ENCODE data around the gene ARHGEF19.
"Not testable (repeated sequence)": the region's sequence is repeated elsewhere in the genome, so short reads cannot be mapped to it uniquely, and the experiment has no call there.

Gene ARHGEF19

DNA sequence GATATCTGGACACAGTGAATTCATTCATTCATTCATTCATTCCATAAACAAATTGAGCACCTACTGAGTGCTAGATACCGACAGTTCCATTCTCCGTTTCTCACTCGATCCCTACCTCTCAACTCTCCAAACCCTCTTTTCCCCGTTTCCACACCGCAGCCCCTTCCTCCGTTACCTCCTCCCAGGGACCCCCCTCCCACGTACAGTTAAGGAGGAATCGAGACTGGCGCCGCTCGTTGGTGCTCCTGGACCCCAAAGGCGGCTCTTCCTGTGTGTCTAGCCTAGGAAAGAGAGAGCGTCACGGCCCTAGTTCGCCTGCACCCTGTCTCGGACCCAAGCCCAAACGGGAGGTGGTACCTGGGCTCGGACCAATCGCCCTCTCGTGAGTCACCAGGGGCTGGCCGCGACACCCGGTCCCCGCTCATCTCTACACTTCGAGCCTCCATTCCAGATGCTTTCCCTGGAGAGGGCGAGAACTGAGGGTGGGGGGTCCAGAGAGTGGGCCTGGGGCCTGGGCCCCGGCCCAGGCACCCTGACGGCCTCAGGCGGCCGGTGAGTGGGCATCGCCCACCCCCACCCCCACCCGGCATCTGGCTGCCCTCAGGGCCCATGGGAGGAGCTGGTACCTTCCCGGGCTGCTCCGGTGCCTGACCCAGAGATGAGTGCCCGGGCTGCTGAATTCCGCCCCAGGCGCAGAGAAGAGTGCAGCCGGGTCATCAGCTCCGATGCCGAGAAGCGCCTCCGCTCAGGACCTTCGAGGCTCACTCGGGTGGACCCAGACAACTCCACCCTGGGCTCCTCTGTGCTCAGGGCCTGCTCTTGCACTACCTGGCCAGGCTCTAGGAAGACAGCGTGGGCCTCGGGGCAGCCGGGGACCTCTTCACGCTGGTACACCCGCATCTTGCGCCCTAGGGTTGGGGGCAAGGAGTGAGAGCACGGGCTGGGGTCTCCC lies 4.9 kb downstream of the ARHGEF19 start:
- TF ChIP-seq GATA1 (IDR thresholded peaks at IDR 0.05; ENCODE audit: low read depth, low read length) (no peak), POLR2A (IDR thresholded peaks at IDR 0.05; ENCODE audit: low read length) (no peak)
- DNase-seq = no peak

DNA sequence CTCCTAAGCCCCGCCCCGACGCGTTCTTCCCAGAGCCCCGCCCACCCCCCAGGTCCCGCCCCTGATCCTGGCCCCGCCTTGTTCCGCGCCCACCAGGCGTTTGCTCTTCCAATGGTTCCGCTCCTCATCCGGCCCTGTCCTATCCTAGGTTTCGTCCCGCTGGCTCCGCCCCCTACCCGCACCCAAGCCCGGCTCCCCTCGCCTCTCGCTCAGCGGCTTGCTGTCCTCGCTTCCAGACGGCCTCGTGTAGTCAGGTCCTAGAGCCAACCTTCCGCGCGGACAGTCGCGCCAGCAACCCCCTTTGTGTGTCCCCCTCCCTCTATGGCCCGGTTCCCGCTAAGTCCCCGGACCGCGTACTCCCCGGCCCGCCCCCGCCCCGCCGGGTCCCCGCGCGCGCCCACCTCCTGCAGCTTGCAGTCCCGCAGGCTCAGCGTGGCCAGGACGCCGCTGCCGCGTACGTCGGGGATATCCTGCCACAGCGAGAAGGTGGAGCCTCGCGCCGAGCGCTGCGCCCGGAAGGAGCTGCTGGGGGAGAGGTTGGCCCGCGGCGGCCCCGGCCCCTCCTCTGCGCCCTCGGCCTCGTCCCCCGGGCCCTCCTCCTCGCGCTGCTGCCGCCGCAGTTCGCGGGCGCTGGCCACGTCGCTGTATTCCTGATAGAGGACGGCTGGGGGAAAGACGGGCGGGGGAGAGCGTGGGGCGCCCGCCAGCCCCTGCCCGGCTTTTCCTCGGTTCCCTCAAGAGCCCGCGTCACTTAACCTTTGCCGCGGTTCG lies 5.7 kb downstream of the ARHGEF19 start:
- TF ChIP-seq POLR2A (IDR thresholded peaks at IDR 0.05; ENCODE audit: low read length) (peak; percentile 61), GATA1 (IDR thresholded peaks at IDR 0.05; ENCODE audit: low read depth, low read length) (no peak)
- peak; percentile 98 for DNase-seq

DNA sequence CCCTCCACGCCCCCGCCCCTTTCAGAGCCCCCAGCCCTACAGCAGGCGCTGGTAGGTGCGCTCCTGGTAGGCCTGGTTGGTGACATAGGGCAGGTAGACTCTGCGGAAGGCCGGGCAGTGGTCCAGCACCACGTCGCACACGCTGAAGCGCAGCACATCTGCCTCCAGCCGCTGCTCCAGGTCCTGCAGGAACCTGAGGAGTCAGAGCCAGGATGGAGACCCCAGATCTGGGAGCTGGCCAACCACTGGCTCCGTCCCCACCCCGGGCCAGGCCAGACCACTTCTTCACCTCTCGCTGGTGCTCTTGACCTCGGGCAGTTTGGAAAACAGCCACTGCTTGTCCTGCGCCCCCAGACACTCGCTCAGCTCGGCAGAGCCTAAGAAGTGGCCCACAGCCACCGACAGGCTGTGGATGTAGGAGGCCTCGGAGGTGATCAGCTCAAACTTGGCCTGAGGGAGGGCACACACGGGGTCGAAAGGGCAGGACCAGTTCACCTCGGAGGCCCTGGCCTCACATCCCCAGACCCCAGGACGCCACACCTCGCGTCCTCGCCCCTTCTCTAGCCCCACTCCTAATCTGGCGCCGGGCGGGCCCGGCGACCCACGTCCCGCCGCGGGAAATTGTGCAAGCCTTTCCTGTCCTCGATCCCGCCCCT lies 6.4 kb downstream of the ARHGEF19 start:
- TF ChIP-seq POLR2A (IDR thresholded peaks at IDR 0.05; ENCODE audit: low read length) (no peak), GATA1 (IDR thresholded peaks at IDR 0.05; ENCODE audit: low read depth, low read length) (no peak)
- no peak for DNase-seq

DNA sequence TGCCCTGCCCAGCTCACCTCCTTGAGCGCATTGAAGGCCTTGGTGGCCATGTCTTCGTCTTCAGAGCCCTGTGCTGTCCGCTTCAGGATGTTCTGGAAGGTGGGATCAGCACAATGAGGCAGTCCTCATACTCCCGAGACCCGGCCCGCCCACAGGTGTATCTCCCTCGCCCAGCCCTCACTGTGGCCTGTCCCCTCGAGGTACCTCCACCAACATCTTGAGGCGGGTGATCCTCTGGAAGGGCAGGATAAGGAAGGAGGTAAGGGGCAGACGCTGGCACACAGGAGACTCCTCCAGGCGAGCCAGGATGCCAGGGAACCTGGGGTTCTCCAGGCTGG lies 7.1 kb downstream of the ARHGEF19 start:
- DNase-seq = no peak
- TF ChIP-seq GATA1 (IDR thresholded peaks at IDR 0.05; ENCODE audit: low read depth, low read length) (no peak), POLR2A (IDR thresholded peaks at IDR 0.05; ENCODE audit: low read length) (no peak)

DNA sequence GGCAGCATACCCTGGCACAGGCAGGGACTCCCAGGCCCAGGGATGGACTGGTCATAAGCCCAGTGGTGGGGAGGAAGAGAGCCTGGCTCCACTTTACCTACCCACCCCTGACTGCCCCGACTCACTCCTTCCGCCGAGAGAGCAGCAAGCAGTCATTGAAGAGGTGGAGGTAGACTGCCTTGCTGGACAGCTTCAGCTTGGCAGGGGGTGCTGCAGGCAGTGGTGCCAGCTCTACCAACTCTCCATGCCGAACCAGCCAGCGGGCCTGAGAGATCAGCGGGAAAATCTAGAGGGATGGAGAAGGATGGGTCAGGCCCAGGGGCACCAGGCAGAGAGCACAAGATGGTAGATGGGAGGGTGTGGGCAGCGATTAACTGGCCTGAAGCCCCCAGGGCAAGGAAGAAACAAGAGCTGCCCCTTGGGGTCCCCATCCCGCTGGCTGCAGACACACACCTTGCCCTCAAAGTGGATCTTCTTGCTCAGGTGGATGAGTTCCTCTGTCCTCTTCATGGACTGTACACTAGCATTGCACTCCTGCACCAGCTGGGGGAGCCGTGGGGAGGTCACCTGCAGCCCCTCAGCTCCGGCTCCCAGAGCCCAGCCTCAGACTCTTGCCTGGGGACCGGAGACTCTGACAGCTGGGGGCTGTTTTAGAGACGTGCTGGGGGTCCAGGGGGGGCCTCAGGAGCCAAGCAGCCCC lies 7.7 kb downstream of the ARHGEF19 start:
- peak; percentile 53 to 67 for DNase-seq
- TF ChIP-seq POLR2A (IDR thresholded peaks at IDR 0.05; ENCODE audit: low read length) = no peak
- no peak for TF ChIP-seq GATA1 (IDR thresholded peaks at IDR 0.05; ENCODE audit: low read depth, low read length)

DNA sequence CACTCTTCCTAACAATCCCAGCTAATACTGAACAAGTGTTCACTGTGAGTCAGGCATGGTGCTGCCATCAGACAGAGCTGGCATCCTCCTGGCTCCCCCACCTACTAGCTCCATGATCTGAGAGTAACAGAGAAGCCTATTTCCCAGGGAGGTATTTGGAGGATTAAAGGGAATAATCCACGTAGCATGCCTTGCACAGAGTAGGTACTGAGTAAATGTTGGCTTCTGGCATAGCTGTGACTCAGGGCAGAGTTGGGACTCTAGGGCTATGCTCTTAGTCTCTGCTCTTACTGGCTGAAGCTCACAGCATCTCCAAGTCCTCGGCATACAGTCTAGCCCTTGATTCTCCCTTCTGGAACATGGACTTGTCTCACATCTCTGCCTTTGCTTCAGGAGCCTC lies 8.2 kb downstream of the ARHGEF19 start:
- no peak for TF ChIP-seq GATA1 (IDR thresholded peaks at IDR 0.05; ENCODE audit: low read depth, low read length)
- TF ChIP-seq POLR2A (IDR thresholded peaks at IDR 0.05; ENCODE audit: low read length) = no peak
- DNase-seq = no peak

DNA sequence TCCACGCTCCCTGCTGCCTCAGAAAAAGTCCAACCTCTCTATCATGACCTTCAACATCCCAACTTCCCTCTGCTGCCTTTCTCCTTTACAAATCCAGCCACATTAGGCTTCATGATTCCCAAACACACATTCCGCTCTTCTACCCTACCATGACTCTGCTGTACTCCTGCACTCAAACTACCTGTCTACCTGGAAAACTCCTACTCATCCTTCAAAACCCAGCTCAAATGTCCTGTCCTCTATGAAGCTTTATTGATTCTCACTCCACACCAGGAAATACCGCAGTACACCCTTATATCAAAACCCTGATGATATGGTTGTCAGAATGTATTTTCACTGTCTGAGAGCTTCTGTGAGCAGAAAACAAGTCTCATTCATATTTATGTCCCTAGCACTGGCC lies 8.9 kb downstream of the ARHGEF19 start:
- no peak for DNase-seq
- no peak for TF ChIP-seq POLR2A (IDR thresholded peaks at IDR 0.05; ENCODE audit: low read length)
- no peak for TF ChIP-seq GATA1 (IDR thresholded peaks at IDR 0.05; ENCODE audit: low read depth, low read length)

DNA sequence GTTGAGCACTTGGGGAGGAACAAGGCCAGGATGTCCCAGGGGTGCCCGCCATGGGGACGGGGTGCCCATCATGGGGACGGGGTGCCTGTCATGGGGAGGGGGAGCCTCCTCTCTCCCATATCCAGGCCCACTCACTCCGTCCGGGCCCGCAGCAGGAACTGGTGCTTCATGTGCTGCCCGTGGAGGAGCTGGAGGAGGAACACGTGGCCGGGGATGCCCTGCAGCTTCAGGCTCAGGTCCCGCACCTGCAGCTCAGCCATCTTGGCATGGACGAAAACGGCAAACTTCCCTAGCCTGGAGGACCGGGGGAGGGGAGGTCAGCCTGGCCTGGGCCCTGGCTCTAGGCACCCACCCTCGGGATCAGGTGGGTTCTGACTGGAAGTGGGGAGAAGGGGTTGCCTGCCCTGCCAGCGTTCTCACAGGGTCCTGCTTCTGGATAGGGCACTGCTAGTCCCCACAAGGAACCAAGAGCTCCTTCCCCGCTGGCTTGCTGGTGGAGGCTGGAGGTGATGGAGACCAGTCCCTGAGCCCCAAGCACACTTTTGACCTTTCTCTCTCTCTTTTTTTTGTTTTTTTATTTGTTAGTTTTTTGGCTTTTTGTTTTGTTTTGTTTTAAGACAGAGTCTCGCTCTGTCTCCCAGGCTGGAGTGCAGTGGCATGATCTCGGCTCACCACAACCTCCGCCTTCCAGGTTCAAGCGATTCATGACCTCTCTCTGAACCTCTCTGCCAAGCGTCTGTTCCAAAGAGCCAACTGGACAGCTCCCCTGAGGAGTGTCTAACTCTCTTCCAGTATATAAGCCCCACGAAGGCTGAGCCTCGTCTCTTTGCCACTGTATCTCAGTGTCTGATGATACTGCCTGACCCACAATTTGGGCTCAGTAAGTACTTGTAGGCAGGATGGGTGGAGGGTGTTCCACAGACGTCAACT lies 9.9 kb downstream of the ARHGEF19 start:
- DNase-seq = no peak
- TF ChIP-seq GATA1 (IDR thresholded peaks at IDR 0.05; ENCODE audit: low read depth, low read length) (no peak), POLR2A (IDR thresholded peaks at IDR 0.05; ENCODE audit: low read length) (no peak)

DNA sequence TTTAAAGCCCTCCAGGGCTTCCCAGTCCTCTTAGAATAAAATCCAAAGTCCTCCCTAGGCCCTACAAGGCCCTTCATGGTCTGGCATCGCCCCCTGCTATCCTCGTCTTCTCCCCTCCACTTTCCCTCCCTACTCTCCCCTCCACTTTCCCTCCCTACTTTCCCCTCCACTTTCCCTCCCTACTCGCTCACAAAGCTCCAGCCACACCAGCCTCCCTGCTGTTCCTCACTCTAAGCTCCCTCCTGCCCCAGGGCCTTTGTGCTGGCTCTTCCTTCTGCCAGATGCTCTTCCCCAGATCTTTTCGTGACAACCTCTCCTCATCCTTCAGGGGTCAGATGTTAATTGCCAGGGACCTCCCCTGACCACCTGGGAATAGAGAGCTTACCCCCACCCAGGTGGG lies 12.8 kb downstream of the ARHGEF19 start:
- no peak for DNase-seq
- no peak for TF ChIP-seq POLR2A (IDR thresholded peaks at IDR 0.05; ENCODE audit: low read length)
- TF ChIP-seq GATA1 (IDR thresholded peaks at IDR 0.05; ENCODE audit: low read depth, low read length) = no peak

DNA sequence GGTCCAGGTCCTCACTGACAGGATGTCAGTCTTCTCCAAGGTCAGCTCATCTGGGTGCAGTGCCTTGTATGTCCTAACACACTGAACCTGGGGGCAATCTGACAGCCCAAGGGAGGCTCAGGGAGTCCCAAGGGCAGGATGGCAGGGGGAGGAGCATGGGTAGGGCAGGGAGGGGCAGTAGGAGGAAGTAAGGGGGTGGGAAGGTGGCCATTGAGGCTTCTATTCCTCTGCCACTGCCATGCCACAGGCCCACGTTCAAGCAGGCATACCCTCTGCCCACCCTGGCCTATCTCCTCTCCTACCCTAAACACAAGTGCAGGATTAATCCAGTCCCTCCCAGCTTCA lies 13.3 kb downstream of the ARHGEF19 start:
- no peak for TF ChIP-seq GATA1 (IDR thresholded peaks at IDR 0.05; ENCODE audit: low read depth, low read length)
- TF ChIP-seq POLR2A (IDR thresholded peaks at IDR 0.05; ENCODE audit: low read length) = no peak
- DNase-seq = no peak

DNA sequence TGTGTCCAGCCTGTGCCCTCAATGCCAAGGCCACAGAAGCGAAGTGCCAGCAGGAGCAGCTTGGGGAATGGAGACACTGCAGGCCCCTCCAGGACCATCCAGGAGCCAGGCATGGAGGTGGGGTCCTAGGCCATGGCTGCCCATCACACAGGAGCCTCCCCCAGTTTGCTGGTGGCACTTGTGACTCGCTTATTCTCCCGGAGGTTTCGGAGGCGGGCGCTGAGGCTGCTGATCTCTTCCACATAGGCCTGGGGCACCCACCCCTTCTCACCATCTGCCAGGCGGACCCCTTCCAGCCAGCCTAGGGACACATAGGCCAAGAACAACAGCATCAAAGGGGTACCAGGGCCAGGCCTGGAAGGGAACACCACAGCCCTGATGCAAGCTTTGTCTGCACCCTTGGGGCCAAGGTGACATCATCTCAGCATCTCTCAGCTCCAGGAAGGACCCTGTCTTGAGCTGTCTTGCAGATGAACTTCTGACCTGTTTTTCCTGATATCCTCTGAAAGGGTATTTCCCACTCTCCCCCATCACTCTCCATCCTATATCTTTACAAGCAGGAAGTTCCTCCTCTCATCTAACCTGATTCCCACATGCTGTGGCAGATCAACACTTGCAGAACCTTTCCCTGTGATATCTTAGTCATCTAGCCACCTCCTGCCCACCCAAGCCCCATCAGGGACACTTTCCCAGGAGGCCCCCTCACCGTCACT lies 13.9 kb downstream of the ARHGEF19 start:
- TF ChIP-seq GATA1 (IDR thresholded peaks at IDR 0.05; ENCODE audit: low read depth, low read length) (no peak), POLR2A (IDR thresholded peaks at IDR 0.05; ENCODE audit: low read length) (no peak)
- DNase-seq = no peak

DNA sequence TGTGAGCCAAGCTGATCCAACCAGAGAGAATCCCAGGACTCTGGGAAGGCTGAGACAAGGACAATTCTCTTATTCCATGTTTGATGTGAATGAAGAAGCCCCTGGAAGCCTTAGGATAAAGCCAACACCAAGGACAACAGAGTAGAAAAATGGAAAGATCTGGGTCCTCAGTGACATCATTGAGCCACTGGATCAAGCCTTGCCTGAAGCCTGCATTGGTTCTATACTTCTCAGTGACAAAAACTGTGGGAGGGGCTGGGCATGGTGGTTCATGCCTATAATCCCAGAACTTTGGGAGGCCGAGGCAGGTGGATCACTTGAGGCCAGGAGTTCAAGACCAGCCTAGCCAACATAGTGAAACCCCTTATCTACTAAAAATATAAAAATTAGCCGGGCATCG lies 15.6 kb downstream of the ARHGEF19 start:
- TF ChIP-seq GATA1 (IDR thresholded peaks at IDR 0.05; ENCODE audit: low read depth, low read length) (no peak), POLR2A (IDR thresholded peaks at IDR 0.05; ENCODE audit: low read length) (no peak)
- no peak for DNase-seq

DNA sequence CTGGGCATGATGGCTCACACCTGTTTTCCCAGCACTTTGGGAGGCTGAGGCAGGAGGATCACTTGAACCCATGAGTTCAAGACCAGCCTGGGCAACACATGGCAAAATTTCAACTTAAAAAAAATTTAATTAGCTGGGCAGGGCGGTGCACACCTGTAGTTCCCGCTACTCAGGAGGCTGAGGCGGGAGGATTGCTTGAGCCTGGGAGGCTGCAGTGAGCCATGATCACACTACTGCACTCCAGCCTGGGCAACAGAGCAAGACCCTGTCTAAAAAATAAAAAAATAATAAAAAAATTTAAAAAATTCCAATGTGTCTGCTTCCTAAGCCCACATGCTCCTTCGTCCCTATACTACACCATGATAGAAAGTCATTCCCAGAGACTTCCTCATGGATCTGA lies 16.3 kb downstream of the ARHGEF19 start:
- not testable (repeated sequence) for DNase-seq
